NCI-H748 (cell line): ENCODE results near the gene MSI2.
A peak's percentile ranks its signal among the peaks of the same experiment; 100 is the strongest.

ENCODE experiments used
- DNase-seq: peaks from one replicate; lab custom pipeline; 2025; ENCODE audit not compliant: unreplicated experiment; lab: John Stamatoyannopoulos, UW

Gene MSI2

DNA sequence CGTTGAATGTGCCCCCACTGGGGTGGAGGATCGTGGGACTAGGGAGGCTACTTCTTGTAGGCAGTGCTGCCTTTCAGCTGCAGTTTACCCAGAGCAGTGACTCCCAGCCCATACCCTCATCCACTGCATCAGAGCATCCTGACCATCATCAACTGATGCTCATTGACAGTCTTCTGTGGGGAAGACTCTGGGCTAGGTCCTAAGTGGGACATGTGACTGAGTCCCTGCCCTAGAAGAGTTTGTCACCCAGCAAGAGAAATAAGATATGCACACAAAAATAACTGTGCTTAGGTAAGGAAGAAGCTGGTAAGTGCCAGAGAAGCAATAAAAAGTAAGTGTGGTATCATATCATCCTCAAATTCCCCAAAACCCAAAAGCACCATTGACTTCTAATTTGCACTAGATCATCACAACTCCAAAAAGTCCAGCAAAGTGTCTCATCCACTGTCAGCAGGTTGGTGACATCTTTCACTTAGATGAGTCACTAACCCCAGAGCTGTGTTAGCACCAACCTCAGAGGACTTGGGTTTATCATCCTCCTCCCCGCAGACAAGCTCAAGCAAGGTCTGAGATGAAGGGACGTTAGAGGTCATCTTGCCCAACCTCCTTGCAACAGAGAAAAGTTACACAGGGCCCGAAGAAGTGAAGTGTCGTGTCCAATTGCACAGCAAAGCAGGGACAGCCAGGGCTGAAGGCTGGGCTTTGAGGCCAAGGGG, 389.8 kb downstream of the MSI2 start:
- DNase-seq, result no peak

DNA sequence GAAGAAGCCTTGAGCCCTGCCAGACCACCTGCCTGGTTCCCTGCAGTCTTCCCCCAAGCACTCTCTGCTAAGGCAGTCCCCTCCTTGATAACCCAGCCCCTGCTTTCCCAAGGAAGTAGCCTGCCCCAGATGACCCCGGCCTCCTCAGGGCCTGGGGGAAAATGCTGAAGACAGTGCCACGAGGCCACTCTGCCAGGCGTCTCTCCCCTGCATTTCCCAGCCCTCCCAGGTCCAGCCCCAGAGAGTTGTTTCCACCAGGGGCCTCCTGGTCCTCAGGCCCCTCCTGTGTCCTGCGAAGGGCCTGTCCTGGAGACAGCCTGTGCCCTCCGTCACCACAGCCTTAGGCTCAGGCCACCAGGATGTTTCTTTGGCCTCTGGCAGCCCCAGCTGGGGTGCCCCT, 392.4 kb downstream of the MSI2 start:
- no peak for DNase-seq

DNA sequence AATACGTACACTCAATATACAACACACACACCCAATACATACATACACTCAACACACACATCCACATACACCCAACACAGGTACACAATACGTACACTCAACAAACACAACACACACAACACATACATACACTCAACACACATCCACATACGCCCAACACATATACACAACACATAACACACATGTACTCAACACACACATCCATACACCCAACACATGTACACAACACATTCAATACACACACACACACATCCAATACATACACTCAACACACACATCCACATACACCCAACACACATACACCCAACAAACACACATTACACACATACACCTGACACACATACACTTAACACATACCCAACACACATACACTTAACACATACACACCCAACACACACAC, 392.9 kb downstream of the MSI2 start:
- no peak for DNase-seq

DNA sequence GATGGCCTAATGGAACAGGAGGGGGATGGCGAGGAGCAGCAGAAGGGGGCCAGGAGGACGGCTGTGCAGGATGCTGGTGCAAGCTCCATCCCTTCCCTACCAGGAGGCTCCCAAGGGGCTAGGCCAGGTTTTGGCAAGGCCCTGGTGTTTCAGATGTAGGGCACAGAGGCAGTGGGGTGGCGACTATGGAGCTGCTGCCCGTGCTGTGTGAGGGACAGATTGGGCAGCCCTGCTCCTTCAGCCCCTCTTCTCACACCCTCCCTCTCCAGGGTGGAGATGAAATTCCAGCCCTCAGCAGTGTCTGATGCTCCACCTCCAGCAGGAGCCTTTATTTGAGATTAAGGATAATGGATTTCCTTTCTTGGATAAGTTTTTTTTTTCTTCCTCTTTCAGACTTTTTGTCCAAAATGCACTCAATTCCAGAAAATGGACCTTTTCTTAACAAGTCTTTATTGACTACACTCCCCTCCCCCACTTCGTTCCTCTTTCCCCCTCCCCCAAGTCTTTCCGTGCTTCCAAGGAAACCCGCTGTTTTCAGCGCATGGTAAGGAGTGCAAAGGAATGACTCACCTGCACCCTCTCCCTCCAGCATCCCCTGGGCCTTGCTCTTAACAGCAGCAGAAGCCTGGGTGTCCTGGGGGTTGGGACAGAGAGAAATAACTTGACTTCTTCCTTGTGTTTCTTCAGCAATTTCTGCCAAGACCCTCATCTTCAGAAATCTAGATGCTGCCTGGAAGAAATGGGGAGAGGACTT, 393.6 kb downstream of the MSI2 start:
- DNase-seq, result no peak

DNA sequence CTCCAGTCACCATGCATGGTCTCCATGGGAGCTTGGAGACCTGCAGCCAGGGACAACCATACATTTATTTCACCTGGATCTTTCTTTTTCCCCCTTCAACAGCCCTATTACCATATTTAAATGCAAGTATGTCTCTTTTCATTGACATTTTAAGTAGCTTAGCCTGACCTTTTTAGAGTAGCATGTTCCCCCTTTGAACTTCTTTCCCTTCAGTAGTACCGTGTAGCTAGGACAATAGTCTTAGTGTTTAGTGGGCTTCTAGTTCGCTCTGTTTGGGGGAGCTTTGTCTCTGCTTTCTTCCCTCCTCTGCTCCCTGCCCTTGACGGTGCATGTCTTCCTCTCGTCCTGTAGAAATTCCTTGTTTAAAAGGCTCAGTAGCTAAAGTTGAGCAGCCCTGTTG, 394.2 kb downstream of the MSI2 start:
- no peak for DNase-seq

DNA sequence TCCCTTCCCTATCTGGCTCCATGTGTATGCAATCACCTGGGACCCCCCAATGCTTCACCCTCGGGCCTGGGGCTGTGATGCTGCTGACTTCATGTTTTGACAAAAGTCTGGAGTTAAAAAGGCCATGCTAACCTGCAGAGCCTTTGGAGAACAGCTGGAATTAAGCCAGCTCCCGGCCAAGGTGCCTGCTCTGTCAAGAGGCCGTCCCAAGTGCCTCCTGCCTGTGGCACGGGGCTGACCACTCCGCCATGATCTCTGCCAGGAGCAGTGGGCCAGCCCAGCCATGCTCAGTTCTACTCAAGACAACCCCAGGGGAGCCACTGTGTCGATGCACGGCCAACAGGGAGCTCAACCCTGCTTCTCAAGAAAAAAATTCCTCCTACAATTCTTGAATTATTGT, 395.1 kb downstream of the MSI2 start:
- no peak for DNase-seq

DNA sequence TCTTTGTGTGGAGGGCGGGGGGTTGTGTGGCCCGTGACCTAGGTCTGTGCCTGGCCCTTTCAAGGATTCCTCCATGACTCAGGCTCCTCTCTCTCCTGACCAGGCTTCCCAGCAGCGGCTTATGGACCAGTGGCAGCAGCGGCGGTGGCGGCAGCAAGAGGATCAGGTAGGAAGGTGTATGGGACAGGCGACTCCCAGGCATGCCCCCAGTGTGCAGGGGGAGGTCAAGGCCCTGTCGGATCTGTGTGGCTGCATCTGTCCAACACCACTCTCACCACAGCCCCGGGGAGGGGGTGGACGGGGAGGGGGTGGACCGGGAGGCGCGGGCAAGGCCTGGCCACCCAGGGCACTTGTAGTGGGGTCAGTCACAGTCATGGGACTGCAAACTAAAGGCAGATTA, 395.7 kb downstream of the MSI2 start:
- no peak for DNase-seq

DNA sequence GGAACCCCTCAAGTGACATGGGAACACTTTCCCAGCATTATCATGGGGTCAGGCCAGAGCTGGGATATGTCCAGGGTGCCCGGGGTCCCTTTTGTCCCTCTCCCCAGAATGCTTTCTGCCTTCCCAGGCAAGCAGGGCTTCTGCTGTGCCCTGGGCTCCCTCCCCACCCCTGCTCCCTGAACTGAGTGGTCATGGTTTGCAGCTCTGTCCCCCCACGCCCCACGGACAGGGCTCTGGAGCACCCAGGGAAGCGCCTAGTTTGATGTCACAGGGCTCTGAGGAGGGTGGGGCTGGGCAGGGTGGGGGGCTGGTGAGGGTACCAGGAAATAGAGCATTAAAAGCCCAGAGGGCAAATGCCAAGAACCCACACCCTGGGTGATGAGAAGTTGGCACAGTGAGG, 396.5 kb downstream of the MSI2 start:
- no peak for DNase-seq

DNA sequence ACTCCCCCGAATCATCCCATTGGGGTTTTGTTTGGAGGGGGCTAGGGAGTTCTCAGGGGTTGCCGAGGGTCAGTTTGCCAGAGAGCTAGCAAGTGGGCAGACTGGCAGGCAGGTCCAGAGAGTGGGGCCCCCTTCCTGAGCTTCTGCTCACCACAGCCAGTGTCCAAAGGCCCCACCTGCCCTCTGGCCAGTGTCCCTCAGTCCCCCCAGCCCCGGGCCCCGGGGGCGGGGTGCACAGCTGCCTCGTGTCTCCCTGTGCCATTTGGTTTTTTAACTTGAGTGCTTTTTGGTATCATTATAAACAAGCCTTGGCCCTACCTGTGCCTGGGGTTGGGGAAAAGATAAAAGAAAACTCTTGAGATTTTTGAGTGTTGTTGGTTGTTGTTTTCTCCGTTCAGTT, 397.0 kb downstream of the MSI2 start:
- no peak for DNase-seq

DNA sequence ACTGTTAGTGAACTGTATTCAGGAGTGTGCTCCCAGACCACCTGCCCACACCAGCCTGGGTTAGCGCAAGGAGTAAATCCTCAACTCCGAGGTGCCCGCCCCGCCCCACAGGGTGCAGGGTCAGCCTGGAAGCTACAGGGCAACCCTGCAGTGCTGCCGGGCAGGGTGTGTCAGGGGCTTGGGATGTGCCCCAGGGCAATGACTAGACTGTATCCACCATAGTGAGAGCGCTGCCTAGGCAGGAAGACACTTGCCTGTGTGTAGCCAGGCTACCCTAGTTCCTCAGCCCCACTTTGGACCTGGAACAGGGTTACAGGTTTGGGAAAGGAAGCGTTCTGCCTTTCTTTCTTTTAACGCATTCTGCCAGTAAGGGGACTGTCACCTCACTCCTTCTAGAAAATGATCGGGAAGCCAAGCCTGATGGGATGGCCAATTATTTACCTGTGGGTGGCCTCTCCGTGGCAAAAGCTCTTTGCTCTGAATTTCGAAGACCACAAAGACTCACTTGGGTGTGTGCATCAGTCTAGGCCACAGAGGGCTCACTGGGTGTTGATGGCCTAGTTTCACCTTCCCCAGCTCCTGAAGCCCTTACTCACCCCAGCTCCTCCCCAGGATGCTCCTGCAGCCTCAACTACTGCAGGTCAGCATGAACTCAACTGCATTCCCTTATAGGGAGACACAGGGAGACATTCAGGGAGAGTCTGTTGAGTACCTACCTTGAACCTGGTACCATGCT, 397.9 kb downstream of the MSI2 start:
- DNase-seq, result no peak

DNA sequence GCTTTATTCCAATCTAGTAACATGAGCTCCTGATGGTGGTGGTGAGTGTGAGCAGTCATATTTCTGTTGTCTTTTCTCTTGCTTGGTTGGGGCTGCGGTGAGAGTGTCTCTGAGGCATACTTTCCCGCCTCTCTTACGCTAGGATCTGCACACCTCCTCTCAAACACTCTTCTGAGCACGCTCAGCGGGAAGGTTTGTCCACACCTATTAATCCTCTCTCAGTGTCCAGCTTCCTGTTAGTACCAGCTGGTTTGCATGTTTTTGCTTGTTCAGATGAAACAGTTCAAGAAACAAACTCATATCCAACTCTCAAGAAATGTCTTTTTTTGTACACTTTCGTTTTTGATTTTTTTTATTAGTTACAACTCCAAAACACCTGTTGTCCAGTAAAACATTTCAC, 399.2 kb downstream of the MSI2 start:
- peak; percentile 44 for DNase-seq

DNA sequence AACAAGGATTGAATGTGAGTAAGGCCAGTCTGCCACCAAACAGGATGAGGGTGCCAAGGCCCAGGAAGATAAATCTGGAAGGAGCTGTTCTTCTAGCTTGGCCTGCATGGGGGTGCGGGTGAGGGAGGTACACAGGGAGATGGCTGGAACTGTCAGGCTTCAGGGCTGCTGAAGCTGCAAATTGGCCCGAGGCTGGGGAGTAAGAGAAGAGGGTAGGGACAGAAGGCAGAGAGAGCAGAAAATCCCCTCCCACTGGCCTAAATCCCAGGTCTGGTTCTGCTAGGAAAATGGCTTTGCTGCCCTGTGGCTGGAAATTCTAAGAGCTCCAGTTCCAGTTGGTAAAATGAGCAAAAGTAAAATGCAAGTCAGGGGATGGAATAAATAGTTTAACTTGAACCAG, 400.9 kb downstream of the MSI2 start:
- DNase-seq, result no peak

DNA sequence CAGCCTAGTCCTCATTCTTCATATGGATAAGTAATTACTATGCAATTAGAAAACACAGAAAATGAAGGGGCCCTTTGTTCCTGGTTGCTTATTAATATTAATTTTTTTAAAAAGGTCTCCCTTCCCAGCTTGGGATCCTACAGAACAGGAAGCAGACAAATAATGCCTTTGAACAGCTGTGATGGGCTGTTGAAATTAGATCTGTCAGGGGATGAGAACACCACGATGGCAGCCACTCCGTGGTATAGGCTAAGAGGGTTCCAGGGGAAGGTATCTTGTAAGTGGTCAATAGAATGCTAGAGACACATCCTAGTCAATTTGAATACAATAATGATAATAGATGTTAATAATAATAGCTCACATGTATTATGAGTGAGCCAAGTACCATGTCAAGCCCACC, 405.7 kb downstream of the MSI2 start:
- peak; percentile 76 for DNase-seq

DNA sequence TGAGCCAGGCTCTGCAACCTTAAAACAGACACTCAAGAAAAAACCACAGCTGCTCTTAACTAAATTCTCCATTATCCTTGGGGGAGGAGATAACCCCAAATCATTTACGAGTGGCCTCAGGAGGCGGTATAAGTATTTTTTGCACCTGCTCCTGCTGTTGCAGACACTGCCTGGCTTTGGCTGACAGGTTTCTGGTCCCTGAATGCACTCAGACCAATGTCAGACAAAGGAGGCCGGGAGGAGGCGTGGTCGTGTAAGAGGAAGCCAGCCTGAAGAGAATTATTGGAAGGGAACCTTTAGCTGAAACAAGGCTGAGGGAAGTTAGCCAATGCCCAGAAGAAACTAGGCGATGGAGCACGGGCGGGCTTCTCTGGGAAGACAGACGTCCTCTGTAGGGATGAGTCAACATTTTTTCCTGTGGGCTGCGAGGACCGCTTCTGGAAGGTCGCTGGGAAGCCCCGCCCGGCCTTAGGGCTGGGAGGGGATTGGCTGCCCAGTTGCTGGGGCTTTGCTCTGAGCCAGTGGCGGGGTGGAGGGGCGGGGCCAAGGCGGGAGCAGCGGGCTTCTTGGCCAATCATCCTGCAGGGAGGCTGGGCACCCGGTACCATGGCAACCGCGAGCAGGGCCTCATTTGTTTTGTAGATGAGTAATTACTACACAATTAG, 406.5 kb downstream of the MSI2 start:
- peak; percentile 99 for DNase-seq

DNA sequence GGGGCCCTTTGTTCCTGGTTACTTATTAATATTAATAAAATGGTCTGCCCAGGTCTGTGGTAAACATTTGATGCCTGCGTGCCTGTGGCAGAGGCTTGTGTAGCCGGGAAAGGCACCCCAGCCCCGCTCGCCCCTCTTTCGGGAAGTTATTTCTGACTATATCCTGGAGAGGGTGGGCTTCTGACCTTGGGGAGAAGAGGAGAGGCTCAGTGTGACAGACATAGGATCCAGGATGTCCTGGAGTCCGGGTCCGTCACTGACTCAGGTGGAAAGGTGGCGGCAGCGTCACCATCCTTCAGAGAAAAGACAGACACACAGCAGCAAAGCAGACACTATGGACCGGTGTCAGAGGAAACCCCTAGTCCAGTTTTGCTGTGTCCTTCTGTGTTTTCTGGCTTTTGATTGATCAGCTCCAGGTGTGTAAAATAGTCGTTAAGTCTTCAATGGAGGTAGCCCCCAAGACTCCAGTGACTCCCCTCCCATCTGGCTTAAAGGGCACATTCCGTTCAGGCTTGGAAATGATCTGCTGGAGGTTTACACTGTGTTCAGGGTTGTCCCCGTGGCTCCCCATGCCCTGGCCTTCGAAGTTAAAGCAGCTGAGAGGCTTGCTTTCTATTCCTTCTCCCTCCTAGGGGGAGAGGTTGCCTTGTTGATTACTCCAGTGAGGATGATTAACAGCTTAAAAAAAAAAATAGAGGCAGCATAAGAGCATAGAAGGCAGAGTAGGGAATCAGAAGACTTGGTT, 407.2 kb downstream of the MSI2 start:
- DNase-seq, result no peak

DNA sequence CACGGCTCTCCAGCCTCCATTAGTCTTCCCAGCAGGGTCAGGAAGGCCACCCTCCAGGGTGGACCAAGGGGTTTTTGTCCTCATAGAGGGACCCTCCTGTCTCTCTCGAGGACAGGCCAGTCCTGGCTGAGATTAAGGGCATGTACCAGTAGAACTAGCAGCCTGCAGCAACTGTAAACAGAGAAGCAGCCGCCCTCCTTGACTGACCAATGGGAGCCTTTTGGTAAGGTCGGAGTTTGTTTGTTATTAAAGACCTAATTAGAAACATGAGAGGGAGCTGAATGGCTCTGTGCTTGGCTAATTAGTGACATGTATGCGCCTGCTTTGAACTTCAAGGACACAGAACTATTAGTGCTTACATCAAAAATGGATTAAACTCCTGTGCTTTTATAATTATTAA, 408.8 kb downstream of the MSI2 start:
- peak; percentile 93 for DNase-seq

DNA sequence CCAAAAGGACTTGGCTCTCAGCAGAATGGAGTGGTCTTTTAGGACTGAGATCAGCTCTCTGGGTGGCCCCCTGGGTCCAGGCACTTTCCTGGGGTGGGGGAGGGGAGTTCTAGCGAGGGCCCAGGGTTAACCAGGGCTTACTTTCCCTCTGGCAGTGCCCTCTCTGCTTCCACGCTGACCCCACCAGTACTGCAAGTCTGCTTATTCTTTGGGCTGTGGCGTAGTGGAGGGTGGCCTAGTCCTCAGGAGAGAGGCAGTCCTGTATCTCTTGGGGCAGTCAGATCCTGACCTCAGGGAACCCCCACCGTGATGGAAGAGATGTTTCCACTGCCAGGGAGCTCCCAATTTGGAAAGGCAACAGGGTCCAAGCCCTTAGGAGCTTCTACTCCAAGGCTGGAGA, 409.4 kb downstream of the MSI2 start:
- DNase-seq, result no peak

DNA sequence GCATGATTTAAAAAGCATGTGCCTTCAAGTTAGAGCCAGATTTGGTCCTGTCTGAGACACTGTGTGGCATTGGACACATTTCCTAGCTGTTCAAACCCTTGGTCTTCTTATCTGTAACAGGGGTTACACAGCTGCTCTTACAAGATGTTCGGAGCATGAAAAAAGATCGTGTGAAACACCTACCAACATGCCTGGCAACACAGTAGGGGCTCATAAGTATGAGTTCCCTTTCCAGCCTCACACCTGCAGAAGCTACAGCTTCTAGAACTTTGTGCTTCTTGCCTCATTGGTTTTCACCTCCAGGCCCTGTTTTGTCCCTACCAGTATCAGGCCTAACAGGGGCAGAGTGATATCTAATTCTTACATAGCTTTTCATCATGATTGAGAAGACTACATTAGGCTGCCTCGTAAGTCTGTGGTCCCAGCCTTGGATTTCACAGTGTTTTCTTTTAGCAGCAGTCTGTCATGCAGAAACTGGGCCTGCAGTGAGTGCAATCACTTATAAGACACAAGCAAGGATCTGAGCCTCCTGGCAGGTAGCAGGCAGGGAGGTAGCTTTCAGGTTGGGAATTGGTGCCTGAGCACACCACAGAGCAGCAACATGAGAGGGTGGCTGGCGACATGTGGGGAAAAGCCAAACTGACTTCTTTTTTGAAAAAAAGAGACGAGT, 410.0 kb downstream of the MSI2 start:
- DNase-seq, result no peak

DNA sequence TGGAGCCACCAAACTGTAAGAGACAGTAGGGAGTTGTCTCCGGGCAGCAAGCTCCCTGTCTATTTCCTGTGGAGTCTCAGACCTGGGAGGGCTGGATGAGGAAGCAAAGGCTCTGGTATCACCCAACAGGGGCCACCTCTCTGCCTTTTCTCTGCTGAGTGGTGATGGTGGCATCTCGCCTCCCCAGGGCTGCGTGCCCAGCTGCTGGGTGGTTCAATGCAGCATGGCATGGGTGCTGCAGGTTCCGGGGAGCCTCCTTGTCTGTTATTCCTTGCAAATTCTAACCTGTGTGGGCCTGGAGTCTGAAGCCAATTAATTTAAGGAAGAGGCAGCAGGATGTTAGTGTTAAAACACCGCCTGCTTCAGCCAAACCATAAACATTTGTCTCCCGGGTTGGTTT, 410.6 kb downstream of the MSI2 start:
- no peak for DNase-seq

DNA sequence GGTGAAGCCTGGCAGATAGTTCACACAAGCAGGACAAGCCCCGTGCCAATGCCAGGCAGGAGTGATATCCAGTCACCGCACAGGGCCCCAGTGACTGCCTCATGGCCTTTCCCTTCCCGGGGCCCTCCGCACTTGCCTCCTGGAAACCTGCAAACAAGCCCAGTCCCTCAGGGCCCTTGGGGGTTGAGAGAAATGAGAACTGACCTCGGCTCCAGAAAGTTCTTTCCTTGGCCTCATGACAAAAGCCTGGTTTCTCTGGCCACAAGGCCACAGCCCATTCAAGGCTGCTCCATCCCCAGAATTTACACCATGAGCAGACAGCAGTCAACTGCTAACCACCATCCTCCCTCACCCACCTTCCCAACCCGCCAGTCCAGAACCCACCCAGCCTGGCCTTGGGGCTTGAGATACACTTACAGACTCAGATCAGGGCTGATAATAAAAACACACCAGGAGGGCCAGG, 411.2 kb downstream of the MSI2 start:
- no peak for DNase-seq
